Trophoblast cell (in vitro differentiated cells and primary cell): Measurements from ENCODE around the gene CLEC16A.
"Not testable (repeated sequence)": the region's sequence is repeated elsewhere in the genome, so short reads cannot be mapped to it uniquely, and the experiment has no call there.

Experiments used
- DNase-seq, 2 donors: peaks; one replicate each; pipeline ENCODE4 v3.0.0-alpha.2; 2016
- H2AFZ ChIP-seq: 2 replicates; pipeline ENCODE4 v1.6.1; 2013; ENCODE audit warnings: low read length, moderate library complexity, mild to moderate bottlenecking; ENCODE audit not compliant: insufficient read depth, poor library complexity
- H2AK5ac ChIP-seq: 2 replicates; pipeline ENCODE4 v1.6.1; 2013; ENCODE audit warnings: mild to moderate bottlenecking, low read length
- H2BK120ac ChIP-seq: 2 replicates; pipeline ENCODE4 v1.6.1; 2013; ENCODE audit warnings: low read length, mild to moderate bottlenecking, moderate library complexity; ENCODE audit not compliant: insufficient read depth, poor library complexity
- H2BK12ac ChIP-seq: 2 replicates; pipeline ENCODE4 v1.6.1; 2013; ENCODE audit warnings: mild to moderate bottlenecking, low read length, moderate library complexity
- H2BK5ac ChIP-seq: 2 replicates; pipeline ENCODE4 v1.6.1; 2013; ENCODE audit warnings: low read length, low read depth, moderate library complexity, mild to moderate bottlenecking; ENCODE audit not compliant: poor library complexity
- H3K14ac ChIP-seq: 2 replicates; pipeline ENCODE4 v1.6.1; 2013; ENCODE audit warnings: mild to moderate bottlenecking, low read length
- H3K18ac ChIP-seq: 2 replicates; pipeline ENCODE4 v1.6.1; 2013; ENCODE audit warnings: mild to moderate bottlenecking, low read length
- H3K23ac ChIP-seq: 2 replicates; pipeline ENCODE4 v1.6.1; 2013; ENCODE audit warnings: low read length
- H3K27ac ChIP-seq: 2 replicates; pipeline ENCODE4 v1.5.1; 2013; ENCODE audit warnings: low read depth, mild to moderate bottlenecking, inconsistent platforms, low read length, moderate library complexity
- H3K27me3 ChIP-seq: 2 replicates; pipeline ENCODE4 v1.6.1; 2013; ENCODE audit warnings: inconsistent platforms, mild to moderate bottlenecking, low read length, moderate library complexity; ENCODE audit not compliant: insufficient read depth
- H3K36me3 ChIP-seq, 2 experiments: 1 replicate in 1 of 2; 2 replicates in 1 of 2; pipeline ENCODE4 v1.6.1; 2013; ENCODE audit warnings: low read length in 2 of 2, mild to moderate bottlenecking in 2 of 2, moderate library complexity in 1 of 2; ENCODE audit not compliant: insufficient read depth in 2 of 2, control insufficient read depth in 1 of 2
- H3K4ac ChIP-seq: 2 replicates; pipeline ENCODE4 v1.6.1; 2013; ENCODE audit warnings: low read depth, mild to moderate bottlenecking, low read length, moderate library complexity
- H3K4me1 ChIP-seq, 2 experiments: 1 replicate in 1 of 2; 2 replicates in 1 of 2; pipeline ENCODE4 v1.6.1; 2013; ENCODE audit warnings: low read length in 2 of 2, mild to moderate bottlenecking in 2 of 2, moderate library complexity in 1 of 2; ENCODE audit not compliant: insufficient read depth in 2 of 2, control insufficient read depth in 1 of 2
- H3K4me2 ChIP-seq: 2 replicates; pipeline ENCODE4 v1.6.1; 2013; ENCODE audit warnings: inconsistent platforms, mild to moderate bottlenecking, low read length, moderate library complexity
- H3K4me3 ChIP-seq: 2 replicates; pipeline ENCODE4 v1.5.1; 2013; ENCODE audit warnings: mild to moderate bottlenecking, low read depth, low read length, inconsistent platforms
- H3K79me1 ChIP-seq: one replicate; pipeline ENCODE4 v1.6.1; 2013; ENCODE audit warnings: low read length
- H3K79me2 ChIP-seq: 2 replicates; pipeline ENCODE4 v1.6.1; 2013; ENCODE audit warnings: low read length, mild to moderate bottlenecking; ENCODE audit not compliant: control insufficient read depth, insufficient read depth, poor library complexity
- H3K9ac ChIP-seq: 2 replicates; pipeline ENCODE4 v1.6.1; 2013; ENCODE audit warnings: mild to moderate bottlenecking, low read length
- H3K9me3 ChIP-seq: 2 replicates; pipeline ENCODE4 v1.6.1; 2013; ENCODE audit warnings: low read depth, mild to moderate bottlenecking, control low read depth, inconsistent platforms, low read length; ENCODE audit not compliant: insufficient read depth
- H4K12ac ChIP-seq: 2 replicates; pipeline ENCODE4 v1.6.1; 2013; ENCODE audit warnings: low read depth, mild to moderate bottlenecking, low read length, moderate library complexity
- H4K8ac ChIP-seq: 2 replicates; pipeline ENCODE4 v1.6.1; 2013; ENCODE audit warnings: low read depth, mild to moderate bottlenecking, low read length, moderate library complexity
- H4K91ac ChIP-seq: one replicate; pipeline ENCODE4 v1.6.1; 2013; ENCODE audit warnings: low read depth, mild to moderate bottlenecking, low read length, moderate library complexity
- WGBS: extraction: QIAGEN DNeasy Blood & Tissue Kit; methylation state at CpG from one replicate; pipeline ENCODE4 v1.1.7; 2013; ENCODE audit warnings: missing lambda C conversion rate; ENCODE audit not compliant: insufficient read length, insufficient coverage; ENCODE audit errors: extremely low coverage; 5-methylcytosine and 5-hydroxymethylcytosine counted together

Gene CLEC16A

DNA sequence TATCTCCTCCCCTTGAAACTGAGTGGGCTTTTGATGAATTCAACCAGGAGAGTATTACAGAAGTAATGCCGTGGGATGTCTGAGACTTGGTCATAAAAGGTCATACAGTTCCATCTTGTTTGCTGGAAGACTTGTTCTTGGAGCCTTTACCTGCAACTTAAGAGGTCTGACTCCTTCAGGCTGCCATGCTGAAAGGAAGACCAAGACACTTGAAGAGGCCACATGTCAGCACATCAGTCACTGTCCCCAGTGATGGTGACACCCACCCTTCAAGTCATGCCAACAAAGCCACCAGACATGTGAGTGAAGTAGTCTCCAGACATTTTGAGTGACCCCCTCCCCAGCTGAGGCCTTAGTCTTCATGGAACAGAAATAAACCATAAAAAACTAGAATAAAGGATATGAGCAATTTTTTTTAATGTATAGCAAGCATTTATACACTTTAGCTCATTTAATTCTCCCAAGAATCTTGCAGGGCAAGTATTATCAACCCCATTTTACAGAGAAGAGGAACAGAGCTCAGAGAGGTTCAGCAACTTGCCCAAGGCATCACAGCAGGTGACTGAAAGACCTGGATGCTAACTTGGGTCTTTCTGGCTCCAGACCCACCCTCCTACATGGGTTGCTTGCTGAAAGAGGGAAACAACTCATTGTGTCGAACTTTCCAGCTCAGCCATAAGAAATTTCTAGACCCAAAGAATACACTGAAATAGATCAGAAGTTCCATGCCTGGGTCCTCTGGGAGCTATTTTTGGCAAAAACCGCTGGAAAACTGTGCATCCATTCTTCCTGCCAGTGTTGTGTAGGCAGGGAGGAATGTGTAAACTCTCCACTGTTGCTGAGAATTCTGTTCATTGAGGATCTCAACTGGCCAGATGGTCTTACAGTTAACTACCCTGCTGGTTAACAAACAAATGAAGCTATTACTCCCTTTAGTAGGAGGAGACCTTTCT is 273.6 kb downstream of the CLEC16A start:
- no peak overlapping the region for H3K9ac ChIP-seq
- no peak overlapping the region for H3K14ac ChIP-seq
- no peak overlapping the region for H4K91ac ChIP-seq
- no peak overlapping the region for H4K12ac ChIP-seq
- no peaks in the 10 kb centered on the region for H3K36me3 ChIP-seq
- no peak overlapping the region for H3K4ac ChIP-seq
- H2BK12ac ChIP-seq, result no peak overlapping the region
- no CpG with 5 or more reads among the region's 3 CpGs for WGBS
- no peak overlapping the region for H3K18ac ChIP-seq
- H3K9me3 ChIP-seq, result peaks cover 5% of the 10 kb centered on the region
- no peak overlapping the region for H2AK5ac ChIP-seq
- no peak overlapping the region for H4K8ac ChIP-seq
- H3K4me2 ChIP-seq, result no peak overlapping the region
- H3K79me2 ChIP-seq, result no peaks in the 10 kb centered on the region
- H2BK5ac ChIP-seq, result no peak overlapping the region
- H2AFZ ChIP-seq, result no peak overlapping the region
- no peak overlapping the region for H3K27ac ChIP-seq
- no peak overlapping the region for H3K23ac ChIP-seq
- no peak overlapping the region for H2BK120ac ChIP-seq
- no peak overlapping the region for H3K4me3 ChIP-seq
- H3K4me1 ChIP-seq, result no peaks in the 10 kb centered on the region
- no peaks in the 10 kb centered on the region for H3K27me3 ChIP-seq
- no peak for DNase-seq
- no peaks in the 10 kb centered on the region for H3K79me1 ChIP-seq

GRCh38 chr16:11218604-11218962 is 274.2 kb downstream of the CLEC16A start:
- no peak overlapping the region for H4K12ac ChIP-seq
- H3K4ac ChIP-seq, result no peak overlapping the region
- H2BK120ac ChIP-seq, result no peak overlapping the region
- no peaks in the 10 kb centered on the region for H3K36me3 ChIP-seq
- no peak overlapping the region for H3K18ac ChIP-seq
- H2BK12ac ChIP-seq, result no peak overlapping the region
- peak in 1 of 2 donors; percentile 39 for DNase-seq
- no peak overlapping the region for H2AFZ ChIP-seq
- H3K23ac ChIP-seq, result no peak overlapping the region
- H3K27ac ChIP-seq, result no peak overlapping the region
- no peak overlapping the region for H3K4me2 ChIP-seq
- H4K91ac ChIP-seq, result no peak overlapping the region
- H2BK5ac ChIP-seq, result no peak overlapping the region
- H3K9ac ChIP-seq, result no peak overlapping the region
- no peaks in the 10 kb centered on the region for H3K79me2 ChIP-seq
- no peaks in the 10 kb centered on the region for H3K4me1 ChIP-seq
- H3K9me3 ChIP-seq, result peaks cover 5% of the 10 kb centered on the region
- H3K27me3 ChIP-seq, result no peaks in the 10 kb centered on the region
- H4K8ac ChIP-seq, result no peak overlapping the region
- no CpG with 5 or more reads among the region's 1 CpG for WGBS
- H3K14ac ChIP-seq, result no peak overlapping the region
- no peak overlapping the region for H2AK5ac ChIP-seq
- H3K79me1 ChIP-seq, result no peaks in the 10 kb centered on the region
- no peak overlapping the region for H3K4me3 ChIP-seq

DNA sequence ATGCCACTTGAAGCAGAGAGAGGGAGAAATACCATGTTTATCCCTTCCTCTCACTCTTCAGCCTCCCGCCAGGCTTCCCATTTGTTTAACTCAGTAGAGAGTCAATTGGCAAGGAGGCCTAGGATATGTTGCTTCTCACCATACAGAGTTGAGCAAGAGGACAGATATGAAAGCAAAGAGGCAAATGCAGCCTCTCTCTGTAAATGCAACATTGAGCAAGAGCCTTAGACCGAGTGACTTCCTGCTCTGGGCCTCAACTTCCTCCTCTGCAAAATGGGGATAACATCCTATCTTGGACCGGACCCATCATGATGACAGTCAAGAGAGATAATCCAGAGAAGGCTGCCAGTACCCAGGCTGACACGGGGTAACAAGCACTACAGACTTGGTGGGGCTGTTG is 274.8 kb downstream of the CLEC16A start:
- H3K23ac ChIP-seq, result no peak overlapping the region
- no peak overlapping the region for H4K91ac ChIP-seq
- H3K4me1 ChIP-seq, result no peaks in the 10 kb centered on the region
- no peak overlapping the region for H4K8ac ChIP-seq
- WGBS, result no CpG with 5 or more reads among the region's 4 CpGs
- H2BK120ac ChIP-seq, result no peak overlapping the region
- H2BK12ac ChIP-seq, result no peak overlapping the region
- H3K9ac ChIP-seq, result no peak overlapping the region
- no peak overlapping the region for H3K4me3 ChIP-seq
- peaks cover 5% of the 10 kb centered on the region for H3K9me3 ChIP-seq
- H3K14ac ChIP-seq, result no peak overlapping the region
- DNase-seq, result no peak
- no peak overlapping the region for H2AK5ac ChIP-seq
- H3K27me3 ChIP-seq, result no peaks in the 10 kb centered on the region
- no peak overlapping the region for H3K27ac ChIP-seq
- no peaks in the 10 kb centered on the region for H3K79me2 ChIP-seq
- H3K79me1 ChIP-seq, result no peaks in the 10 kb centered on the region
- H3K36me3 ChIP-seq, result no peaks in the 10 kb centered on the region
- H3K4me2 ChIP-seq, result no peak overlapping the region
- H3K18ac ChIP-seq, result no peak overlapping the region
- no peak overlapping the region for H2BK5ac ChIP-seq
- no peak overlapping the region for H4K12ac ChIP-seq
- no peak overlapping the region for H2AFZ ChIP-seq
- no peak overlapping the region for H3K4ac ChIP-seq

- not testable (repeated sequence) for H3K18ac ChIP-seq, H3K79me2 ChIP-seq, H3K79me1 ChIP-seq, H3K4me3 ChIP-seq, H2BK120ac ChIP-seq, H3K36me3 ChIP-seq, H3K9ac ChIP-seq, DNase-seq, H4K12ac ChIP-seq, H3K4me1 ChIP-seq, H3K9me3 ChIP-seq, H3K27ac ChIP-seq, H2AK5ac ChIP-seq, H2AFZ ChIP-seq, H3K23ac ChIP-seq, H2BK5ac ChIP-seq, H3K14ac ChIP-seq, H4K91ac ChIP-seq, H3K4ac ChIP-seq, H3K27me3 ChIP-seq, H4K8ac ChIP-seq, H2BK12ac ChIP-seq, H3K4me2 ChIP-seq
- no CpG with 5 or more reads among the region's 2 CpGs for WGBS
Observed at GRCh38 chr16:11220507-11220906, 276.1 kb downstream of the CLEC16A start.
